Fibroblast of lung (primary cell): ENCODE data around the gene POU5F2.

ENCODE experiments used
- CTCF ChIP-seq, 2 donors: IDR thresholded peaks in 1 of 2; conservative IDR thresholded peaks in 1 of 2; 1 replicate in 1 of 2; 2 replicates in 1 of 2; pipeline ENCODE4 v1.5.1; 2011 to 2012; ENCODE audit warnings: low read length in 2 of 2, control low read depth in 1 of 2, inconsistent platforms in 1 of 2, low read depth in 1 of 2, mild to moderate bottlenecking in 1 of 2
- EZH2 ChIP-seq: IDR thresholded peaks from 2 replicates; pipeline ENCODE4 v1.5.1; 2012; ENCODE audit warnings: low read length, control low read depth, mild to moderate bottlenecking; ENCODE audit errors: missing control alignments

GRCh38 chr5:93735378-93735777 lies 6.0 kb downstream of the POU5F2 start:
- TF ChIP-seq CTCF (conservative IDR thresholded peaks at IDR 0.05 in 1 of 2, IDR thresholded peaks at IDR 0.05 in 1 of 2; ENCODE audit: low read depth in 1 of 2, low read length in 2 of 2): no peak
- TF ChIP-seq EZH2: no peak
